K562 (cell line): ENCODE measurements around the gene PRTFDC1. TPM values are rescaled to one million over a fixed set of nuclear protein-coding genes. Genes with fewer than 3 reads are reported as not detected.
A peak's percentile ranks its signal among the peaks of the same experiment; 100 is the strongest.

Experiments used
- ATAC-seq: fragments of 200-7000 bp; cut with Tn5 transposase; 3 replicates; pipeline ENCODE4 v1.9.1; 2020; ENCODE audit warnings: moderate library complexity
- BruUV-seq: library from RNA; stranded (reverse); fragments of 400-500 nt; replicated peaks from 2 replicates; lab custom pipeline; 2021; lab: Mats Ljungman, UMichigan
- CTCF ChIA-PET: fragments of 300-600 bp; formaldehyde crosslinking; extraction: SDS; loops from one replicate; lab custom pipeline; 2021; ENCODE audit warnings: low intra/inter-chr PET ratio; lab: Yijun Ruan, JAX
- POLR2A ChIA-PET: fragments of 300-600, 350-650 bp; sonication (Branson Sonifier 250); formaldehyde crosslinking; extraction: SDS; loops from one replicate; lab custom pipeline; 2021; ENCODE audit warnings: antibody characterized with exemption, inconsistent platforms; lab: Yijun Ruan, JAX
- DNase-seq, 4 experiments: peaks; one replicate each; pipeline versions ENCODE4 v3.0.0 to v3.0.0-alpha.2; 2011 to 2018; ENCODE audit warnings: low spot score in 3 of 4, mixed read lengths in 3 of 4; ENCODE audit errors: extremely low read depth in 1 of 4
- FAIRE-seq: peaks from 2 replicates; lab custom pipeline; 2011; peaks lifted over from hg19 to GRCh38; lab: Jason Lieb, UNC
- H2AFZ ChIP-seq: 2 replicates; pipeline ENCODE4 v1.6.0; 2011; ENCODE audit warnings: low read depth, low read length, control low read depth, inconsistent platforms
- H3K27ac ChIP-seq: fragments of 200-600 bp; 3 replicates; pipeline ENCODE4 v1.8.0; 2011; ENCODE audit warnings: low read depth, mild to moderate bottlenecking, control low read depth, inconsistent platforms, low read length, moderate library complexity, mixed read lengths; ENCODE audit errors: extremely low read depth
- H3K27me3 ChIP-seq, 2 experiments: fragments of 300-600 bp in 1 of 2; 2 replicates in 1 of 2; 3 replicates in 1 of 2; pipeline versions ENCODE4 v1.6.0 to v1.8.0; 2011; ENCODE audit warnings: inconsistent platforms in 2 of 2, low read length in 2 of 2, mild to moderate bottlenecking in 1 of 2, mixed read lengths in 1 of 2, moderate library complexity in 1 of 2; ENCODE audit not compliant: control insufficient read depth in 2 of 2, insufficient read depth in 2 of 2
- H3K36me3 ChIP-seq: fragments of 300-600 bp; 3 replicates; pipeline ENCODE4 v1.8.0; 2011; ENCODE audit warnings: mild to moderate bottlenecking, low read length, inconsistent platforms; ENCODE audit not compliant: control insufficient read depth, insufficient read depth
- H3K4me1 ChIP-seq, 2 experiments: fragments of 200-600 bp in 1 of 2; replicated peaks in 1 of 2; 2 replicates in 1 of 2; 3 replicates in 1 of 2; pipeline versions ENCODE4 v1.5.1 to v1.8.0; 2011; ENCODE audit warnings: inconsistent platforms in 2 of 2, low read length in 2 of 2, mild to moderate bottlenecking in 1 of 2, mixed read lengths in 1 of 2, moderate library complexity in 1 of 2; ENCODE audit not compliant: control insufficient read depth in 2 of 2, insufficient read depth in 2 of 2
- H3K4me2 ChIP-seq: 2 replicates; pipeline ENCODE4 v1.6.1; 2011; ENCODE audit warnings: low read length, control low read depth, inconsistent platforms, mixed read lengths; ENCODE audit not compliant: insufficient read depth
- H3K4me3 ChIP-seq: fragments of 200-600 bp; sonication (generic), shearing (Covaris generic); 2 replicates; pipeline ENCODE4 v1.5.1; 2016; ENCODE audit warnings: control low read depth, inconsistent platforms
- H3K79me2 ChIP-seq: fragments of 200-600 bp; 3 replicates; pipeline ENCODE4 v1.8.0; 2011; ENCODE audit warnings: low read length, inconsistent platforms; ENCODE audit not compliant: control insufficient read depth, insufficient read depth
- H3K9ac ChIP-seq, 2 experiments: 2 replicates each; pipeline versions ENCODE4 v1.6.0 to v1.6.1; 2011; ENCODE audit warnings: low read depth in 2 of 2, low read length in 2 of 2, control low read depth in 1 of 2, inconsistent platforms in 1 of 2, mild to moderate bottlenecking in 1 of 2, mixed read lengths in 1 of 2; ENCODE audit not compliant: insufficient read depth in 1 of 2
- H3K9me1 ChIP-seq: one replicate; pipeline ENCODE4 v1.6.0; 2011; ENCODE audit warnings: inconsistent platforms, mild to moderate bottlenecking, low read length, moderate library complexity; ENCODE audit not compliant: control insufficient read depth, insufficient read depth
- H3K9me3 ChIP-seq: replicated peaks from 2 replicates; pipeline ENCODE4 v1.5.1; 2011; ENCODE audit warnings: low read depth, low read length, inconsistent platforms; ENCODE audit not compliant: control insufficient read depth, insufficient read depth
- H4K20me1 ChIP-seq: replicated peaks from 2 replicates; pipeline ENCODE4 v1.6.1; 2011; ENCODE audit warnings: low read length, inconsistent platforms, mixed read lengths; ENCODE audit not compliant: control insufficient read depth, insufficient read depth
- GTF2E2 ChIP-seq: fragments of 200-800 bp; sonication (Bioruptor generic); IDR thresholded peaks from 2 replicates; pipeline ENCODE4 v1.6.1; 2016; ENCODE audit warnings: missing genetic modification characterization, missing compliant biosample characterization
- MEIS2 ChIP-seq: fragments of 450-650 bp; IDR thresholded peaks from 2 replicates; pipeline ENCODE4 v1.6.1; 2014; ENCODE audit warnings: mild to moderate bottlenecking; ENCODE audit not compliant: partially characterized antibody
- RUNX1 ChIP-seq: sonication (generic); IDR thresholded peaks from 2 replicates; pipeline ENCODE4 v1.6.1; 2016; ENCODE audit warnings: antibody characterized with exemption, low read depth
- ZNF23 ChIP-seq: fragments of 250-450 bp; sonication (Bioruptor Pico); IDR thresholded peaks from 2 replicates; pipeline ENCODE4 v1.4.0; 2020; ENCODE audit warnings: mild to moderate bottlenecking
- ZNF707 ChIP-seq: fragments of 250-450 bp; sonication (Bioruptor Pico); conservative IDR thresholded peaks from 2 replicates; pipeline ENCODE4 v1.8.0; 2022; ENCODE audit warnings: inconsistent platforms, mild to moderate bottlenecking, moderate library complexity
- WGBS: fragments of 100-300 bp; shearing (Covaris generic); methylation state at CpG from one replicate; pipeline ENCODE4 v1.1.6; 2016; ENCODE audit warnings: low coverage, mixed read lengths; ENCODE audit not compliant: insufficient coverage; ENCODE audit errors: missing lambda C conversion rate; 5-methylcytosine and 5-hydroxymethylcytosine counted together
- in situ Hi-C: fragments of 300-500 bp; cut with MboI; formaldehyde crosslinking; loops from 4 replicates; pipeline ENCODE4 v1.15.0; 2018; ENCODE audit warnings: inconsistent platforms, mixed read lengths
- intact Hi-C: fragments of 100-400 bp; cut with micrococcal nuclease; formaldehyde crosslinking; loops from 2 replicates; pipeline ENCODE4 v1.14.2; 2022
- polyA plus RNA-seq, 8 experiments: library from polyadenylated mRNA; depleted of rRNA in 4 of 8; stranded (reverse) in 5 of 8; unstranded in 3 of 8; fragments of >200 nt; fragmentation: Nextera tagmentation in 2 of 8; fragmentation: Illumina TruSeq in 1 of 8; extraction: Ambion mirVana in 2 of 8; extraction: Trizol in 1 of 8; gene quantifications; 2 replicates each; pipeline versions ENCODE4 v1.2.1 to v1.2.3, GENCODE V29; 2011 to 2014; ENCODE audit warnings: inconsistent platforms in 1 of 8, missing spikeins in 1 of 8
- total RNA-seq, 7 experiments: library from RNA; depleted of rRNA in 6 of 7; stranded (reverse); fragments of >200 nt in 6 of 7; fragmentation: Illumina TruSeq in 2 of 7; extraction: Trizol in 2 of 7; gene quantifications; 2 replicates each; pipeline versions ENCODE4 v1.2.1 to v1.2.3, GENCODE V29; 2011 to 2021; ENCODE audit warnings: low replicate concordance in 1 of 7
- TF ChIP-seq, protein P1 (sequence below): fragments of 450-650 bp; IDR thresholded peaks from 2 replicates; pipeline ENCODE4 v1.6.1; 2016
- TF ChIP-seq, protein P2 (sequence below): fragments of 450-650 bp; formaldehyde crosslinking; IDR thresholded peaks from 2 replicates; pipeline ENCODE4 v1.4.0; 2022; ENCODE audit warnings: missing genetic modification characterization
- TF ChIP-seq, protein P3 (sequence below), 2 experiments: fragments of 450-650 bp in 1 of 2; sonication (generic) in 1 of 2; formaldehyde crosslinking in 1 of 2; IDR thresholded peaks in 1 of 2; conservative IDR thresholded peaks in 1 of 2; 2 replicates each; pipeline versions ENCODE4 v1.6.1 to v1.8.1; 2016 to 2023; ENCODE audit warnings: mild to moderate bottlenecking in 2 of 2, moderate library complexity in 2 of 2, inconsistent platforms in 1 of 2, missing genetic modification reagents in 1 of 2
- TF ChIP-seq, protein P4 (sequence below): sonication (generic); formaldehyde crosslinking; IDR thresholded peaks from 2 replicates; pipeline ENCODE4 v1.5.0; 2020; ENCODE audit warnings: missing genetic modification reagents
- TF ChIP-seq, protein P5 (sequence below), 2 experiments: IDR thresholded peaks in 1 of 2; conservative IDR thresholded peaks in 1 of 2; 2 replicates each; pipeline ENCODE4 v1.6.1; 2016; ENCODE audit warnings: low read depth in 2 of 2, mild to moderate bottlenecking in 1 of 2, missing compliant biosample characterization in 1 of 2, missing genetic modification characterization in 1 of 2, moderate library complexity in 1 of 2
- TF ChIP-seq, protein P6 (sequence below): sonication (generic); formaldehyde crosslinking; IDR thresholded peaks from 2 replicates; pipeline ENCODE4 v1.8.0; 2023; ENCODE audit warnings: mild to moderate bottlenecking, missing genetic modification reagents

The PRTFDC1 gene
- total and polyA plus RNA-seq, 9 of the 15 experiments (the other 6 are each of a cell fraction or from before 2014, with no cell fraction given), result 7.0 to 27.6 (median 10.0) TPM

DNA sequence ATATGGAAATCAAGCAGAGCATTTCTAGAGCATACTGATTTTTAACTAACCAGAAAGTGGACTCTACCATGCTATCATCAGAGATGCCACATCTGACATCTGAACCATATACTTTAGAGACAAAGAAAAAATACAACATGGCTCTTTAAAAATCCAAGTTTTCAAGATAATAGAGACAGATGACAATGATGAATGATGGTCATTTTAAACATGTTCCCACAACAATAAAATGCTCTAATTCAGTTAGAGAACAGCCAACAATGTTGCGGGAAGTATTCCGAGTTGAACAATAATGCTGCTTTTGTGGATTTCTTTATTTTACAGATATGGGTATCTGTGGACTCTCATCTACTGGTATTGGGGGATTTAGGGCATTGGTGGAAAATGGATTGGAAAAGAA, 52.8 kb downstream of the PRTFDC1 start:
- Histone ChIP-seq H2AFZ (0 out of 2 replicates have a peak overlapping the region, but pooled peaks have one; percentile 59), H3K9me3 (no peaks in the 10 kb centered on the region), H3K27ac (0 out of 3 replicates have a peak overlapping the region, but pooled peaks have one; percentile 16), H3K27me3 (no peaks in the 10 kb centered on the region), H3K9ac (no peak overlapping the region), H3K79me2 (no peaks in the 10 kb centered on the region), H3K9me1 (no peaks in the 10 kb centered on the region), H3K4me1 (peaks cover 24 to 67% of the 10 kb centered on the region in 2 experiments), H3K4me2 (no peak overlapping the region), H3K36me3 (no peaks in the 10 kb centered on the region), H4K20me1 (no peaks in the 10 kb centered on the region), H3K4me3 (no peak overlapping the region)
- in situ Hi-C loops (no loop called here), intact Hi-C loops (no loop called here)
- ChIA-PET POLR2A (interaction anchor here (1.1 kb wide), 1 partner anchor 8 kb away, joined by 3 read pairs; no protein-coding TSS in a partner anchor), CTCF (no interaction called here)
- FAIRE-seq, result no peak
- WGBS, result 69% methylated on average over 2 of the region's 2 CpGs
- no TSS peak for BruUV-seq
- no peak for DNase-seq
- TF ChIP-seq, protein P1, sequence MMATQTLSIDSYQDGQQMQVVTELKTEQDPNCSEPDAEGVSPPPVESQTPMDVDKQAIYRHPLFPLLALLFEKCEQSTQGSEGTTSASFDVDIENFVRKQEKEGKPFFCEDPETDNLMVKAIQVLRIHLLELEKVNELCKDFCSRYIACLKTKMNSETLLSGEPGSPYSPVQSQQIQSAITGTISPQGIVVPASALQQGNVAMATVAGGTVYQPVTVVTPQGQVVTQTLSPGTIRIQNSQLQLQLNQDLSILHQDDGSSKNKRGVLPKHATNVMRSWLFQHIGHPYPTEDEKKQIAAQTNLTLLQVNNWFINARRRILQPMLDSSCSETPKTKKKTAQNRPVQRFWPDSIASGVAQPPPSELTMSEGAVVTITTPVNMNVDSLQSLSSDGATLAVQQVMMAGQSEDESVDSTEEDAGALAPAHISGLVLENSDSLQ, result peak; percentile 62
- TF ChIP-seq, protein P2, sequence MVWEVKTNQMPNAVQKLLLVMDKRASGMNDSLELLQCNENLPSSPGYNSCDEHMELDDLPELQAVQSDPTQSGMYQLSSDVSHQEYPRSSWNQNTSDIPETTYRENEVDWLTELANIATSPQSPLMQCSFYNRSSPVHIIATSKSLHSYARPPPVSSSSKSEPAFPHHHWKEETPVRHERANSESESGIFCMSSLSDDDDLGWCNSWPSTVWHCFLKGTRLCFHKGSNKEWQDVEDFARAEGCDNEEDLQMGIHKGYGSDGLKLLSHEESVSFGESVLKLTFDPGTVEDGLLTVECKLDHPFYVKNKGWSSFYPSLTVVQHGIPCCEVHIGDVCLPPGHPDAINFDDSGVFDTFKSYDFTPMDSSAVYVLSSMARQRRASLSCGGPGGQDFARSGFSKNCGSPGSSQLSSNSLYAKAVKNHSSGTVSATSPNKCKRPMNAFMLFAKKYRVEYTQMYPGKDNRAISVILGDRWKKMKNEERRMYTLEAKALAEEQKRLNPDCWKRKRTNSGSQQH, result no peak
- TF ChIP-seq, protein P3, sequence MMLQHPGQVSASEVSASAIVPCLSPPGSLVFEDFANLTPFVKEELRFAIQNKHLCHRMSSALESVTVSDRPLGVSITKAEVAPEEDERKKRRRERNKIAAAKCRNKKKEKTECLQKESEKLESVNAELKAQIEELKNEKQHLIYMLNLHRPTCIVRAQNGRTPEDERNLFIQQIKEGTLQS (IDR thresholded peaks at IDR 0.05), result no peak
- TF ChIP-seq, protein P3 (CRISPR knock-in tag; conservative IDR thresholded peaks at IDR 0.05), result no peak
- TF ChIP-seq, protein P4, sequence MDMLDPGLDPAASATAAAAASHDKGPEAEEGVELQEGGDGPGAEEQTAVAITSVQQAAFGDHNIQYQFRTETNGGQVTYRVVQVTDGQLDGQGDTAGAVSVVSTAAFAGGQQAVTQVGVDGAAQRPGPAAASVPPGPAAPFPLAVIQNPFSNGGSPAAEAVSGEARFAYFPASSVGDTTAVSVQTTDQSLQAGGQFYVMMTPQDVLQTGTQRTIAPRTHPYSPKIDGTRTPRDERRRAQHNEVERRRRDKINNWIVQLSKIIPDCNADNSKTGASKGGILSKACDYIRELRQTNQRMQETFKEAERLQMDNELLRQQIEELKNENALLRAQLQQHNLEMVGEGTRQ, result no peak
- TF ChIP-seq RUNX1 (no peak), ZNF23 (CRISPR knock-in tag) (no peak), ZNF707 (no peak), GTF2E2 (tag) (no peak), MEIS2 (peak; percentile 69)
- TF ChIP-seq, protein P5, sequence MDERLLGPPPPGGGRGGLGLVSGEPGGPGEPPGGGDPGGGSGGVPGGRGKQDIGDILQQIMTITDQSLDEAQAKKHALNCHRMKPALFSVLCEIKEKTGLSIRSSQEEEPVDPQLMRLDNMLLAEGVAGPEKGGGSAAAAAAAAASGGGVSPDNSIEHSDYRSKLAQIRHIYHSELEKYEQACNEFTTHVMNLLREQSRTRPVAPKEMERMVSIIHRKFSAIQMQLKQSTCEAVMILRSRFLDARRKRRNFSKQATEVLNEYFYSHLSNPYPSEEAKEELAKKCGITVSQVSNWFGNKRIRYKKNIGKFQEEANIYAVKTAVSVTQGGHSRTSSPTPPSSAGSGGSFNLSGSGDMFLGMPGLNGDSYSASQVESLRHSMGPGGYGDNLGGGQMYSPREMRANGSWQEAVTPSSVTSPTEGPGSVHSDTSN (CRISPR knock-in tag; IDR thresholded peaks at IDR 0.05; ENCODE audit: low read depth), result no peak
- TF ChIP-seq, protein P5 (tag; conservative IDR thresholded peaks at IDR 0.05; ENCODE audit: low read depth), result peak; percentile 58
- TF ChIP-seq, protein P6, sequence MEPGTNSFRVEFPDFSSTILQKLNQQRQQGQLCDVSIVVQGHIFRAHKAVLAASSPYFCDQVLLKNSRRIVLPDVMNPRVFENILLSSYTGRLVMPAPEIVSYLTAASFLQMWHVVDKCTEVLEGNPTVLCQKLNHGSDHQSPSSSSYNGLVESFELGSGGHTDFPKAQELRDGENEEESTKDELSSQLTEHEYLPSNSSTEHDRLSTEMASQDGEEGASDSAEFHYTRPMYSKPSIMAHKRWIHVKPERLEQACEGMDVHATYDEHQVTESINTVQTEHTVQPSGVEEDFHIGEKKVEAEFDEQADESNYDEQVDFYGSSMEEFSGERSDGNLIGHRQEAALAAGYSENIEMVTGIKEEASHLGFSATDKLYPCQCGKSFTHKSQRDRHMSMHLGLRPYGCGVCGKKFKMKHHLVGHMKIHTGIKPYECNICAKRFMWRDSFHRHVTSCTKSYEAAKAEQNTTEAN (CRISPR knock-in tag), result no peak
- ATAC-seq, result no peak
